ENCODE measurements around the gene ATP2B2.

DNA sequence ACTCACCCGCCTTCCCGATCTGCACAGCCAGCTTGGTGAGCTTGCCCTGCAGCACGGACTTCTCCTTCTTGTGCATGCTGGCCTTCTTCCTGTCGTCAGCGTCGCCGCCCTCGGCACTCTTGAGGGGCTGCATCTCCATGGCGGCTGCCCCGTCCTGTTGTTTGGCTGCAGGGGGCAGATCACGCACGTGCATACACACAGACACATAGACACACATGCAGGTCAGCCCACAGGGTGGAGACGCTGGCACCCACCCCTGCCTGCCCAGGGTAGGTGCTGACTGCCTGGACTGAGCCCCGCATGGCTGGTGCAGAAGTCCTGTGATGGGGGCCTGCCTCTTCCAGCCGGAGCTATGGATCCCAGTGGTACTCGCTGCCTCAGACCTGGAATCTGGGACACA, 127.1 kb downstream of the ATP2B2 start:
- TF ChIP-seq TEAD4 (IDR thresholded peaks at IDR 0.05; ENCODE audit: low read depth, low read length) (no peak), RNF2 (IDR thresholded peaks at IDR 0.05; ENCODE audit: borderline replicate concordance, low read depth, low read length, missing control alignments, poor library complexity, severe bottlenecking) (no peak), GABPA (IDR thresholded peaks at IDR 0.05; ENCODE audit: borderline replicate concordance, insufficient read depth, low read length) (no peak), NANOG (IDR thresholded peaks at IDR 0.05; ENCODE audit: insufficient read depth, low read depth, low read length, poor library complexity, severe bottlenecking) (no peak), POLR2A (IDR thresholded peaks at IDR 0.05; ENCODE audit: control extremely low read depth in 1 of 2, low read depth in 2 of 2, low read length in 2 of 2) (no peak), SAP30 (IDR thresholded peaks at IDR 0.05; ENCODE audit: insufficient read depth, insufficient replicate concordance, low read length) (no peak), SUZ12 (IDR thresholded peaks at IDR 0.05; ENCODE audit: low read length) (no peak), HDAC2 (IDR thresholded peaks at IDR 0.05; ENCODE audit: borderline replicate concordance in 1 of 2, low read depth in 2 of 2, low read length in 2 of 2) (no peak), EZH2 (IDR thresholded peaks at IDR 0.05; ENCODE audit: low read depth, low read length, severe bottlenecking) (no peak)
- TF ChIP-seq, protein P1, sequence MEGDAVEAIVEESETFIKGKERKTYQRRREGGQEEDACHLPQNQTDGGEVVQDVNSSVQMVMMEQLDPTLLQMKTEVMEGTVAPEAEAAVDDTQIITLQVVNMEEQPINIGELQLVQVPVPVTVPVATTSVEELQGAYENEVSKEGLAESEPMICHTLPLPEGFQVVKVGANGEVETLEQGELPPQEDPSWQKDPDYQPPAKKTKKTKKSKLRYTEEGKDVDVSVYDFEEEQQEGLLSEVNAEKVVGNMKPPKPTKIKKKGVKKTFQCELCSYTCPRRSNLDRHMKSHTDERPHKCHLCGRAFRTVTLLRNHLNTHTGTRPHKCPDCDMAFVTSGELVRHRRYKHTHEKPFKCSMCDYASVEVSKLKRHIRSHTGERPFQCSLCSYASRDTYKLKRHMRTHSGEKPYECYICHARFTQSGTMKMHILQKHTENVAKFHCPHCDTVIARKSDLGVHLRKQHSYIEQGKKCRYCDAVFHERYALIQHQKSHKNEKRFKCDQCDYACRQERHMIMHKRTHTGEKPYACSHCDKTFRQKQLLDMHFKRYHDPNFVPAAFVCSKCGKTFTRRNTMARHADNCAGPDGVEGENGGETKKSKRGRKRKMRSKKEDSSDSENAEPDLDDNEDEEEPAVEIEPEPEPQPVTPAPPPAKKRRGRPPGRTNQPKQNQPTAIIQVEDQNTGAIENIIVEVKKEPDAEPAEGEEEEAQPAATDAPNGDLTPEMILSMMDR (IDR thresholded peaks at IDR 0.05; ENCODE audit: control extremely low read depth in 1 of 3, insufficient read depth in 1 of 3, low read depth in 1 of 3, low read length in 3 of 3), result no peak
- TF ChIP-seq, protein P2, sequence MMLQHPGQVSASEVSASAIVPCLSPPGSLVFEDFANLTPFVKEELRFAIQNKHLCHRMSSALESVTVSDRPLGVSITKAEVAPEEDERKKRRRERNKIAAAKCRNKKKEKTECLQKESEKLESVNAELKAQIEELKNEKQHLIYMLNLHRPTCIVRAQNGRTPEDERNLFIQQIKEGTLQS (IDR thresholded peaks at IDR 0.05; ENCODE audit: insufficient read depth, low read depth, low read length), result no peak

All from H1 (cell line).